Measurements from ENCODE around the gene PCIF1.

Gene PCIF1

GRCh38 chr20:45913116-45913515 lies 21.4 kb upstream of the PCIF1 start:
- TF ChIP-seq, protein P1, sequence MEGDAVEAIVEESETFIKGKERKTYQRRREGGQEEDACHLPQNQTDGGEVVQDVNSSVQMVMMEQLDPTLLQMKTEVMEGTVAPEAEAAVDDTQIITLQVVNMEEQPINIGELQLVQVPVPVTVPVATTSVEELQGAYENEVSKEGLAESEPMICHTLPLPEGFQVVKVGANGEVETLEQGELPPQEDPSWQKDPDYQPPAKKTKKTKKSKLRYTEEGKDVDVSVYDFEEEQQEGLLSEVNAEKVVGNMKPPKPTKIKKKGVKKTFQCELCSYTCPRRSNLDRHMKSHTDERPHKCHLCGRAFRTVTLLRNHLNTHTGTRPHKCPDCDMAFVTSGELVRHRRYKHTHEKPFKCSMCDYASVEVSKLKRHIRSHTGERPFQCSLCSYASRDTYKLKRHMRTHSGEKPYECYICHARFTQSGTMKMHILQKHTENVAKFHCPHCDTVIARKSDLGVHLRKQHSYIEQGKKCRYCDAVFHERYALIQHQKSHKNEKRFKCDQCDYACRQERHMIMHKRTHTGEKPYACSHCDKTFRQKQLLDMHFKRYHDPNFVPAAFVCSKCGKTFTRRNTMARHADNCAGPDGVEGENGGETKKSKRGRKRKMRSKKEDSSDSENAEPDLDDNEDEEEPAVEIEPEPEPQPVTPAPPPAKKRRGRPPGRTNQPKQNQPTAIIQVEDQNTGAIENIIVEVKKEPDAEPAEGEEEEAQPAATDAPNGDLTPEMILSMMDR (conservative IDR thresholded peaks at IDR 0.05; ENCODE audit: low read length): no peak
- DNase-seq (ENCODE audit: low read depth): no peak

DNA sequence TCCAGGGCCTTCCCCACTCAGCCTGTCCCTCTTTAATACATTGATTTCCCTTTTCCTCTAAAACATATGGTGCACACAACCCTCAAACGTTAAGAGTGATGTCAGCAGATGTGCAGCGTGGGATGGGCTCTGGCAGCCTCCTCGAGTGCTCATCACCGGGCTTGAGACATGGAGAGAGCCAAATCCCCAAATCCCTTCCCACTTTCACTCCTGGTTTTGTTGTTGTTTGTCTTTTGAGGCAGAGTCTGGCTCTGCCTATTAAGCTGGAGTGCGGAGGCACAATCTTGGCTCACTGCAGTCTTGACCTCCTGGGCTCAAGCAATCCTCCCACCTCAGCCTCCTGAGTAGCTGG lies 16.7 kb upstream of the PCIF1 start:
- no peak overlapping the region for H3K4me3 ChIP-seq (ENCODE audit: low read length)
- DNase-seq (ENCODE audit: low read depth): peak; percentile 44

More at GRCh38 chr20:45913116-45913515, 21.4 kb upstream of the PCIF1 start:
- no peak overlapping the region for H3K4me3 ChIP-seq (ENCODE audit: low read length)

DNA sequence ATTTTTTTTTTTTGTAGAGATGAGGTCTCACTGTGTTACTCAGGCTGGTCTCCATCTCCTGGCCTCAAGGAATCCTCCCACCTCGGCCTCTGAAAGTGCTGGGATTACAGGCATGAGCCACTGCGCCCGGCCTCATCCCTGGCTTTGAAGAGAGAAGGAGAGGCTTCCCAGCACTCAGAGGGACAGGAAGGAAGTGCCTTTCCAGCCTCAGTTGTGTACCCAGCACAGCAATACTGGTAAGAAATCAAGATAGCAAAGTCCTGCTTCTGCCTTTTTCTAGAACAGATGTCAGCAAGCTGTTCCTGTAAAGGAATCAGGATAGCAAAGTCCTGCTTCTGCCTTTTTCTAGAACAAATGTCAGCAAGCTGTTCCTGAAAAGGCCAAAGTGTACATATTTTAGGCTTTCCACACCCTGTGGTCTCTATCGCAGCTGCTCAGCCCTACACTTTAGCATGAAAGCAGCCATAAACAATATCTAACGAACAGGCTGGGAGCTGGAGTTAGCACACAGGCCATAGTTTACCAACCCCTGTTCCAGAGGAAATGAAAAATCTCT lies 16.2 kb upstream of the PCIF1 start:
- TF ChIP-seq, protein P1 (conservative IDR thresholded peaks at IDR 0.05; ENCODE audit: low read length): no peak
- peak; percentile 44 for DNase-seq (ENCODE audit: low read depth)
- no peak overlapping the region for H3K4me3 ChIP-seq (ENCODE audit: low read length)

More for the DNA sequence above, 16.7 kb upstream of the PCIF1 start:
- TF ChIP-seq, protein P1 (conservative IDR thresholded peaks at IDR 0.05; ENCODE audit: low read length): no peak

DNA sequence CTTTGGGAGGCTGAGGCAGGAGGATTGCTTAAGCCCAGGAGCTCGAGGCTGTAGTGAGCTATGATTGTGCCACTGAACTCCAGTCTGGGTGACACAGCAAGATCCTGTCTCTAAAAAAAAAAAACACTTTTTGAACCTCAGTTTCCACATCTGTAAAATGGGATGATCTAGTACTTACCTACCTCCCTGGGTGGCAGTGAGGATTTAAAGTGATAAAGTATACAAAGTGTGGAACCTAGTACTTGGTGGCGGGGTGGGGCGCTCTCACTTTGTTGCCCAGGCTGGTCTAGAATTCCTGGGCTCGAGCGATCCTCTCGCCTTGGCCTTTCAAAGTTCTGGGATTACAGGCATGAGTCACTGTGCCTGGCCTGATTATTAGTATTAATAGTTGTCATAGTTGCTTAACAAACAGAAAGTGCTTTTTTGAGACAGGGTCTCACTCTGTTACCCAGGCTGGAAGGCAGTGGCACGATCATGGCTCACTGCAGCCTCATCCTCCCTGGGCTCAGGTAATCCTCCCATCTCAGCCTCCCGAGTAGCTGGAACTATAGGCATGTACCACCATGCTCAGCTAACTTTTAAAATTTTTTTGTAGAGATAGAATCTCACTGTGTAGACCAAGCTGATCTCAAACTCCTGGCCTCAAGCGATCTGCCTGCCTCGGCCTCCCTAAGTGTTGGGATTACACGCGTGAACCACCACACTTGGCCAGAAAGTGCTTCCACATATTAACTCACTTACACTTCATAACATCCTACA lies 15.5 kb upstream of the PCIF1 start:
- DNase-seq (ENCODE audit: low read depth): no peak
- TF ChIP-seq, protein P1 (conservative IDR thresholded peaks at IDR 0.05; ENCODE audit: low read length): no peak
- no peak overlapping the region for H3K4me3 ChIP-seq (ENCODE audit: low read length)

- TF ChIP-seq, protein P1 (conservative IDR thresholded peaks at IDR 0.05; ENCODE audit: low read length): no peak
- no peak overlapping the region for H3K4me3 ChIP-seq (ENCODE audit: low read length)
- peak; percentile 37 for DNase-seq (ENCODE audit: low read depth)
Observed at GRCh38 chr20:45919542-45920399, 14.7 kb upstream of the PCIF1 start.

GRCh38 chr20:45920462-45921336 lies 13.8 kb upstream of the PCIF1 start:
- no peak overlapping the region for H3K4me3 ChIP-seq (ENCODE audit: low read length)
- TF ChIP-seq, protein P1 (conservative IDR thresholded peaks at IDR 0.05; ENCODE audit: low read length): no peak

More at GRCh38 chr20:45920462-45921336, 13.8 kb upstream of the PCIF1 start:
- no peak for DNase-seq (ENCODE audit: low read depth)
